ENCODE results near the gene RFX5. TPM values are rescaled to one million over a fixed set of nuclear protein-coding genes. Genes with fewer than 3 reads are reported as not detected.

Gene RFX5
- polyA plus RNA-seq, 3 donors: 39.3 to 66.3 (median 43.5) TPM

DNA sequence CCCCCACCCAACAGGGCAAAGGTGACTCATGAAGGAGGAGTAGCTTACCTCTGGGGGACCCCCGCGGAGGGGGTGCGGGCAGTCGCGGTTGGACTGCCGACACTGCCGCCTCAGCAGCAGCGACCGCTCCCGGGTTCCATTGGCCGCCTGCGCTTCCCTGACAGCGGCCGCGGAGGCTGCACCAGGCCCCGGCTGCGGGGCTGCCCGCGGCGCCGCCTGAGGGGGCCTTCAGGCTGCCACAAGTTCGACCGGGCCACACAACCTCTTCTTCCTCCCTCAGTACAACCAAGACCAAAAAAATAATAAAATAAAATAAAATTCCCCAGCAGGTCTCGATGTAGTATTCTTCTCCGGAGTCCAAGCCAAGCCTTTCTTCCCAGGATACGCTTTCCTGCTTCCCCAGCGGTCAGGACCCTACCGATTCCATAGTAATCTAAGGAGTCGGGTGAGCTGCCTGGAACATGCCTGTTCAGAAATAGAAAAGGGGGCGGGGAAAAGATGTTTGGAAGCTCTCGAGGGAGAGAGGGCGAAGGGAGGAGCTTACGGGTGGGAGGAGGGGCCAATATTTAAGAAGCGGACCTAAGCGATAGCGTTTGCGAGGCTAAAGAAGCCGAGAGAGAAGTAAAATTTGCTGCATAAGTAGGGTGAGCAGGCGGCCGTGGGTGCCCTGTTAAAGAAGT lies 19.7 kb downstream of the RFX5 start, which contains the start of gene PI4KB:
TSS of gene PI4KB (minus strand) at position 194 of the 680 bp plus-strand sequence. CDS start 10,935 bp downstream, outside the sequence.
- H3K4me1 Mint-ChIP-seq: peaks cover 36% of the 10 kb centered on the region
- peaks cover 0 to 2% (median 0%) of the 10 kb centered on the region in 7 donors for H3K9me3 Mint-ChIP-seq
- peak; percentile 93 to 96 (median 96) for DNase-seq
- H3K36me3 Mint-ChIP-seq: peaks cover 20 to 30% of the 10 kb centered on the region in 2 donors
- Histone ChIP-seq H3K4me1 (ENCODE audit: control insufficient read depth in 1 of 2, insufficient read depth in 2 of 2, low read length in 2 of 2) (peaks cover 30 to 35% of the 10 kb centered on the region in 2 donors), H3K9ac (ENCODE audit: insufficient read depth, low read length, poor library complexity, severe bottlenecking) (peak within 1 kb of the TSS; percentile 84), H3K27ac (ENCODE audit: low read depth in 1 of 2, low read length in 2 of 2) (peak within 1 kb of the TSS; percentile 72 to 86), H2AFZ (ENCODE audit: insufficient read depth, low read depth, low read length, poor library complexity, severe bottlenecking) (peak within 1 kb of the TSS; percentile 96), H3K36me3 (replicated peaks in 1 of 2; ENCODE audit: control insufficient read depth in 1 of 2, insufficient read depth in 2 of 2, low read length in 2 of 2) (peaks cover 15 to 26% of the 10 kb centered on the region in 2 donors), H3K79me2 (ENCODE audit: insufficient read depth, low read length) (peaks cover 51% of the 10 kb centered on the region), H3K9me3 (replicated peaks in 1 of 2; ENCODE audit: control insufficient read depth in 1 of 2, insufficient read depth in 1 of 2, low read length in 2 of 2) (no peaks in the 10 kb centered on the region), H3K4me2 (replicated peaks; ENCODE audit: extremely low read depth, low read length, poor library complexity, severe bottlenecking) (peak within 1 kb of the TSS; percentile 87), H3K27me3 (ENCODE audit: control insufficient read depth in 2 of 2, insufficient read depth in 2 of 2, low read length in 2 of 2) (no peaks in the 10 kb centered on the region), H3K4me3 (replicated peaks in 1 of 3; ENCODE audit: low read depth in 2 of 3, low read length in 3 of 3) (peak within 1 kb of the TSS; percentile 49 to 91 (median 80)), H4K20me1 (ENCODE audit: insufficient read depth, low read length) (peaks cover 22% of the 10 kb centered on the region)
- 0% methylated on average over 25 of the region's 40 CpGs for whole genome bisulfite sequencing (ENCODE audit: insufficient coverage)
- peak within 1 kb of the TSS; percentile 95 to 100 (median 97) for H3K27ac Mint-ChIP-seq
- intact Hi-C loops (cut with micrococcal nuclease): loop anchor here in 1 of 2 donors (2.0 kb wide), 1 partner anchor 17 kb away; no protein-coding TSS in a partner anchor
- H3K4me3 Mint-ChIP-seq: peak within 1 kb of the TSS; percentile 89 to 99
- TF ChIP-seq, protein P1, sequence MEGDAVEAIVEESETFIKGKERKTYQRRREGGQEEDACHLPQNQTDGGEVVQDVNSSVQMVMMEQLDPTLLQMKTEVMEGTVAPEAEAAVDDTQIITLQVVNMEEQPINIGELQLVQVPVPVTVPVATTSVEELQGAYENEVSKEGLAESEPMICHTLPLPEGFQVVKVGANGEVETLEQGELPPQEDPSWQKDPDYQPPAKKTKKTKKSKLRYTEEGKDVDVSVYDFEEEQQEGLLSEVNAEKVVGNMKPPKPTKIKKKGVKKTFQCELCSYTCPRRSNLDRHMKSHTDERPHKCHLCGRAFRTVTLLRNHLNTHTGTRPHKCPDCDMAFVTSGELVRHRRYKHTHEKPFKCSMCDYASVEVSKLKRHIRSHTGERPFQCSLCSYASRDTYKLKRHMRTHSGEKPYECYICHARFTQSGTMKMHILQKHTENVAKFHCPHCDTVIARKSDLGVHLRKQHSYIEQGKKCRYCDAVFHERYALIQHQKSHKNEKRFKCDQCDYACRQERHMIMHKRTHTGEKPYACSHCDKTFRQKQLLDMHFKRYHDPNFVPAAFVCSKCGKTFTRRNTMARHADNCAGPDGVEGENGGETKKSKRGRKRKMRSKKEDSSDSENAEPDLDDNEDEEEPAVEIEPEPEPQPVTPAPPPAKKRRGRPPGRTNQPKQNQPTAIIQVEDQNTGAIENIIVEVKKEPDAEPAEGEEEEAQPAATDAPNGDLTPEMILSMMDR (IDR thresholded peaks at IDR 0.05): no peak
- peaks cover 1 to 3% (median 3%) of the 10 kb centered on the region in 3 donors for H3K27me3 Mint-ChIP-seq (ENCODE audit: low read depth in 3 of 3)

DNA sequence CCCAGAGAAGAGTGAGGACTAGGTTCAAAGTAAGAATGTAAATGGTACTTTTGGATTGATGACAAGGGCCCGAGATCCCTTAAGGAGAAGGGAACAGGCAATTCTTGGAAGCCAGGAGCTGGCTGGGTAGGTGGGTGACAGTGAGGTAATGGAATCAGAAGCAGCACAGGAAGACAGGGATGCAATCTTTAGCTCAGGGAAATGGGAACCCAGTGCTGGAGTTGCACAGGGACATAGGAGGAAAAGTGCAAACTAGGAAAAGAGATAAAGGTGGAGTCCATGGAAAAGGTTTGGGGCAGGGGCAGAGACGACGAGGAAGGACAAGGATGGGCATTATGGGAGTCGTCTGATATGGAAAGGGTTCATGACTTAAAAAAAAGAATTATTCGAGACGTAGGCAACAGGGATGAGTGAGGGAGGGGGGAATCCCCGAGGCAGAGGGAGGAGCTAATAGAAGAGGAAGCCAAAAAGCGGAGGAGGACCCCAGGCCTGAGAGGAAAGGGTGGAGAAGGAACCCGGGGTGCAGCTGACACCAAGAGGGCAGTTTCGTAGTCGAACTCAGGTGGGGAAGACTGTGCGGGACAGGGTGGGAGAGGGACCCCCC lies 20.3 kb downstream of the RFX5 start:
- H3K27ac ChIP-seq (ENCODE audit: low read depth in 1 of 2, low read length in 2 of 2): peak overlapping the region; percentile 72 to 86
- H3K79me2 ChIP-seq (ENCODE audit: insufficient read depth, low read length): peaks cover 58% of the 10 kb centered on the region
- H3K4me3 ChIP-seq (replicated peaks in 1 of 3; ENCODE audit: low read depth in 2 of 3, low read length in 3 of 3): peak overlapping the region; percentile 49 to 91 (median 80)
- Mint-ChIP-seq H3K36me3 (peaks cover 26 to 36% of the 10 kb centered on the region in 2 donors), H3K9me3 (peaks cover 0 to 2% (median 0%) of the 10 kb centered on the region in 7 donors), H3K4me1 (peaks cover 36% of the 10 kb centered on the region), H3K4me3 (peak overlapping the region; percentile 89 to 99), H3K27me3 (ENCODE audit: low read depth in 3 of 3) (peaks cover 1 to 3% (median 3%) of the 10 kb centered on the region in 3 donors), H3K27ac (peak overlapping the region; percentile 95 to 100 (median 97))
- peaks cover 21 to 32% of the 10 kb centered on the region in 2 donors for H3K36me3 ChIP-seq (replicated peaks in 1 of 2; ENCODE audit: control insufficient read depth in 1 of 2, insufficient read depth in 2 of 2, low read length in 2 of 2)
- peak overlapping the region; percentile 63 for H2AFZ ChIP-seq (ENCODE audit: insufficient read depth, low read depth, low read length, poor library complexity, severe bottlenecking)
- WGBS (ENCODE audit: insufficient coverage): 4% methylated on average over 8 of the region's 12 CpGs
- peaks cover 30 to 35% of the 10 kb centered on the region in 2 donors for H3K4me1 ChIP-seq (ENCODE audit: control insufficient read depth in 1 of 2, insufficient read depth in 2 of 2, low read length in 2 of 2)
- no peaks in the 10 kb centered on the region for H3K9me3 ChIP-seq (replicated peaks in 1 of 2; ENCODE audit: control insufficient read depth in 1 of 2, insufficient read depth in 1 of 2, low read length in 2 of 2)
- H3K27me3 ChIP-seq (ENCODE audit: control insufficient read depth in 2 of 2, insufficient read depth in 2 of 2, low read length in 2 of 2): no peaks in the 10 kb centered on the region
- intact Hi-C loops (cut with micrococcal nuclease): loop anchor here in 1 of 2 donors (2.0 kb wide), 1 partner anchor 16 kb away; no protein-coding TSS in a partner anchor
- H4K20me1 ChIP-seq (ENCODE audit: insufficient read depth, low read length): peaks cover 29% of the 10 kb centered on the region
- H3K4me2 ChIP-seq (replicated peaks; ENCODE audit: extremely low read depth, low read length, poor library complexity, severe bottlenecking): peak overlapping the region; percentile 87
- DNase-seq: peak; percentile 73 to 83 (median 79)
- peak overlapping the region; percentile 84 for H3K9ac ChIP-seq (ENCODE audit: insufficient read depth, low read length, poor library complexity, severe bottlenecking)
- TF ChIP-seq, protein P1 (IDR thresholded peaks at IDR 0.05): no peak

All from CD14-positive monocyte (primary cell).